Measurements from ENCODE around the gene SHROOM2.

DNA sequence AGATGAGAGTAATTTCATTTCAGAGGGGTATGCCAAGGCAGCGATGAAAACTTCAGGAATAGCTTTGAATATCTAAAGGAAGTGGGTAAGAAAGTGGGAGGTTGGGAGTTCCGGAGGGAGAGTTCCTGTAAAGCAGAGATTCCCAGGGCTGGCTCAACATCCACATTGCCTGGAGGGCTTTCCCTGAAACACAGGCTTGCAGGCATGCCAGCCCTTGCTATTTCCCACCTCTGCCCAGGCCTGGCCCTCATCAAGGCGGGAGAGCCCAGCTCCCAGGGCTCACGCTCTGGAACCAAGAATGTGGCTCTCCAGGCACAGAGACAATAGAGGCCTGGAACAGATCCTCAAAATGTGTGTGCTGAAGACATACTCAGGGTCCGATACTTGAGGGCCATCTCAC is 137.1 kb downstream of the SHROOM2 start:
- TF ChIP-seq, protein P1, sequence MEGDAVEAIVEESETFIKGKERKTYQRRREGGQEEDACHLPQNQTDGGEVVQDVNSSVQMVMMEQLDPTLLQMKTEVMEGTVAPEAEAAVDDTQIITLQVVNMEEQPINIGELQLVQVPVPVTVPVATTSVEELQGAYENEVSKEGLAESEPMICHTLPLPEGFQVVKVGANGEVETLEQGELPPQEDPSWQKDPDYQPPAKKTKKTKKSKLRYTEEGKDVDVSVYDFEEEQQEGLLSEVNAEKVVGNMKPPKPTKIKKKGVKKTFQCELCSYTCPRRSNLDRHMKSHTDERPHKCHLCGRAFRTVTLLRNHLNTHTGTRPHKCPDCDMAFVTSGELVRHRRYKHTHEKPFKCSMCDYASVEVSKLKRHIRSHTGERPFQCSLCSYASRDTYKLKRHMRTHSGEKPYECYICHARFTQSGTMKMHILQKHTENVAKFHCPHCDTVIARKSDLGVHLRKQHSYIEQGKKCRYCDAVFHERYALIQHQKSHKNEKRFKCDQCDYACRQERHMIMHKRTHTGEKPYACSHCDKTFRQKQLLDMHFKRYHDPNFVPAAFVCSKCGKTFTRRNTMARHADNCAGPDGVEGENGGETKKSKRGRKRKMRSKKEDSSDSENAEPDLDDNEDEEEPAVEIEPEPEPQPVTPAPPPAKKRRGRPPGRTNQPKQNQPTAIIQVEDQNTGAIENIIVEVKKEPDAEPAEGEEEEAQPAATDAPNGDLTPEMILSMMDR (IDR thresholded peaks at IDR 0.05), result no peak
- TF ChIP-seq EP300 (IDR thresholded peaks at IDR 0.05) (no peak), POLR2A (IDR thresholded peaks at IDR 0.05) (no peak)

Data from gastroesophageal sphincter (tissue), 3 donors.